ENCODE results near the gene PTPN22.

PTPN22 gene

GRCh38 chr1:113793878-113794834 is 77.4 kb downstream of the PTPN22 start:
- in situ Hi-C loops (cut with MboI; ENCODE audit: low sequenced_read_pairs, unreplicated experiment) = no loop called here
- DNase-seq (ENCODE audit: low spot score) = no peak
- no peak for TF ChIP-seq CTCF (IDR thresholded peaks at IDR 0.05; ENCODE audit: borderline replicate concordance, control extremely low read depth, extremely low read depth, insufficient read depth, missing control alignments)

GRCh38 chr1:113792986-113793385 is 78.5 kb downstream of the PTPN22 start:
- TF ChIP-seq CTCF (IDR thresholded peaks at IDR 0.05; ENCODE audit: borderline replicate concordance, control extremely low read depth, extremely low read depth, insufficient read depth, missing control alignments) = no peak
- in situ Hi-C loops (cut with MboI; ENCODE audit: low sequenced_read_pairs, unreplicated experiment) = no loop called here

GRCh38 chr1:113792471-113792870 is 79.0 kb downstream of the PTPN22 start:
- in situ Hi-C loops (cut with MboI; ENCODE audit: low sequenced_read_pairs, unreplicated experiment) = no loop called here
- DNase-seq (ENCODE audit: low spot score) = no peak

More at GRCh38 chr1:113792986-113793385, 78.5 kb downstream of the PTPN22 start:
- DNase-seq (ENCODE audit: low spot score) = no peak

GRCh38 chr1:113788802-113789201 is 82.7 kb downstream of the PTPN22 start:
- no peak for TF ChIP-seq CTCF (IDR thresholded peaks at IDR 0.05; ENCODE audit: borderline replicate concordance, control extremely low read depth, extremely low read depth, insufficient read depth, missing control alignments)
- in situ Hi-C loops (cut with MboI; ENCODE audit: low sequenced_read_pairs, unreplicated experiment) = no loop called here
- no peak for DNase-seq (ENCODE audit: low spot score)

More at GRCh38 chr1:113792471-113792870, 79.0 kb downstream of the PTPN22 start:
- no peak for TF ChIP-seq CTCF (IDR thresholded peaks at IDR 0.05; ENCODE audit: borderline replicate concordance, control extremely low read depth, extremely low read depth, insufficient read depth, missing control alignments)

GRCh38 chr1:113787663-113788062 is 83.8 kb downstream of the PTPN22 start:
- no peak for TF ChIP-seq CTCF (IDR thresholded peaks at IDR 0.05; ENCODE audit: borderline replicate concordance, control extremely low read depth, extremely low read depth, insufficient read depth, missing control alignments)
- no peak for DNase-seq (ENCODE audit: low spot score)
- in situ Hi-C loops (cut with MboI; ENCODE audit: low sequenced_read_pairs, unreplicated experiment) = no loop called here

GRCh38 chr1:113786069-113786468 is 85.4 kb downstream of the PTPN22 start:
- in situ Hi-C loops (cut with MboI; ENCODE audit: low sequenced_read_pairs, unreplicated experiment) = no loop called here
- TF ChIP-seq CTCF (IDR thresholded peaks at IDR 0.05; ENCODE audit: borderline replicate concordance, control extremely low read depth, extremely low read depth, insufficient read depth, missing control alignments) = no peak
- DNase-seq (ENCODE audit: low spot score) = no peak
